Omental fat pad (tissue), 4 donors: ENCODE measurements around the gene SFTA2. TPM values are rescaled to one million over a fixed set of nuclear protein-coding genes. Genes with fewer than 3 reads are reported as not detected.
A peak's percentile ranks its signal among the peaks of the same experiment; 100 is the strongest.

ENCODE experiments used
- ATAC-seq: fragments of 150-250 bp; one replicate; pipeline ENCODE4 v1.9.1; 2016; ENCODE audit warnings: mild to moderate bottlenecking, moderate library complexity; ENCODE audit not compliant: low FRiP score
- DNase-seq: peaks from one replicate; pipeline ENCODE4 v3.0.0-alpha.2; 2019; ENCODE audit warnings: low spot score
- total RNA-seq, 4 donors: library from RNA; depleted of rRNA; stranded (reverse); fragments of >200 nt; gene quantifications; one replicate each; pipeline ENCODE4 v1.1.0, GENCODE V29; 2016
- TF ChIP-seq, protein P1 (sequence below), 3 donors: fragments of 450-650 bp; IDR thresholded peaks; one replicate each; pipeline ENCODE4 v1.5.1; 2016 to 2017; ENCODE audit warnings: antibody characterized with exemption in 3 of 3, mild to moderate bottlenecking in 3 of 3, moderate library complexity in 2 of 3

The SFTA2 gene
- total RNA-seq, 4 donors from 2014 or later = not detected

- DNase-seq (no peak), ATAC-seq (no peak)
- TF ChIP-seq, protein P1, sequence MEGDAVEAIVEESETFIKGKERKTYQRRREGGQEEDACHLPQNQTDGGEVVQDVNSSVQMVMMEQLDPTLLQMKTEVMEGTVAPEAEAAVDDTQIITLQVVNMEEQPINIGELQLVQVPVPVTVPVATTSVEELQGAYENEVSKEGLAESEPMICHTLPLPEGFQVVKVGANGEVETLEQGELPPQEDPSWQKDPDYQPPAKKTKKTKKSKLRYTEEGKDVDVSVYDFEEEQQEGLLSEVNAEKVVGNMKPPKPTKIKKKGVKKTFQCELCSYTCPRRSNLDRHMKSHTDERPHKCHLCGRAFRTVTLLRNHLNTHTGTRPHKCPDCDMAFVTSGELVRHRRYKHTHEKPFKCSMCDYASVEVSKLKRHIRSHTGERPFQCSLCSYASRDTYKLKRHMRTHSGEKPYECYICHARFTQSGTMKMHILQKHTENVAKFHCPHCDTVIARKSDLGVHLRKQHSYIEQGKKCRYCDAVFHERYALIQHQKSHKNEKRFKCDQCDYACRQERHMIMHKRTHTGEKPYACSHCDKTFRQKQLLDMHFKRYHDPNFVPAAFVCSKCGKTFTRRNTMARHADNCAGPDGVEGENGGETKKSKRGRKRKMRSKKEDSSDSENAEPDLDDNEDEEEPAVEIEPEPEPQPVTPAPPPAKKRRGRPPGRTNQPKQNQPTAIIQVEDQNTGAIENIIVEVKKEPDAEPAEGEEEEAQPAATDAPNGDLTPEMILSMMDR (IDR thresholded peaks at IDR 0.05) = no peak
Measured at GRCh38 chr6:30885481-30885998, 46.4 kb downstream of the SFTA2 start.

- TF ChIP-seq, protein P1 (IDR thresholded peaks at IDR 0.05) = no peak
- DNase-seq = no peak
- ATAC-seq = peak; percentile 56
Measured at GRCh38 chr6:30884521-30885480, 47.2 kb downstream of the SFTA2 start.

DNA sequence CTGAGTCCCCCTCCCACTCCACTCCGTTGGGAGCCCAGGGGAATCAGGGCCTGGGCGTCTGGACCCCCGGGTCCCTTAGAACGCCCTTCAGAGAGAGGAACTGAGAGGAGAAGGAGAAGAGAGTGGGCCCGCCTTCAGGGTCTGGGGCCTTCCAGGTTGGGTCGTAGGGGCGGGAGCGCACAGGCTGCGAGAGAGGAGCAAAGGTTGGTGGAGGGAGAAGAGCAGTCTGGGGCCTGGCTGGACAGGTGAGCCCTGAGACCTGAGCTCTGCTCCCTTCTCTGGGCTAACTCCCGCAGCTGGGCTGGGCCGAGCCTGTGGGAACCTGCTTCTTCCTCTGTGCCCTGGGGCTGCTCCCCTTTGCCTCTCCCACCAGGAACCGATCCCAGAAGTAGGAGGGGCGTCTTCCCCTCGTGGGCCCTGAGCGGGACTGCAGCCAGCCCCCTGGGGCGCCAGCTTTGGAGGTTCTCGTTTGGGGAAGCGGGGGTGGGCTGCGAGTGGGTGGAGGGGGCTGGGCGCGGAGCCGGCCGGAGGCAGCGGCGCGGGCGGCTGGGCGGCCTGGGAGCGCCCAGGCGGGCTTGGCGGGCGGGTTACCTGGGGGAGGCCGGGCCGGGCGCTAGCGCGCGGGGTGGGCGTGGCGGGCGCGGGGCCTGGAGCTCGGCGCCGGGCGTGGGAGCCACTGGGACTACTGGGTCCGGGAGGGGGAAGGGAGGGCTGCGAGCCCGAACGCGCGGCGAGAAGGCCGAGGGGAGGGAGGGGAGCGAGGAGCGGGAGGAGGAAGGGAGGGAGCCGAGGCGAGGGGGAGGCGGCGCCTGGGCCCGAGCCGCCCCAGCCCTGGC lies 48.1 kb downstream of the SFTA2 start, which contains the start of gene DDR1:
TSS of gene DDR1 (plus strand) at position 835 of the 836 bp plus-strand sequence. CDS start 4,211 bp downstream, outside the sequence.
- no peak for DNase-seq
- TF ChIP-seq, protein P1 (IDR thresholded peaks at IDR 0.05) = no peak
- peak; percentile 64 for ATAC-seq

DNA sequence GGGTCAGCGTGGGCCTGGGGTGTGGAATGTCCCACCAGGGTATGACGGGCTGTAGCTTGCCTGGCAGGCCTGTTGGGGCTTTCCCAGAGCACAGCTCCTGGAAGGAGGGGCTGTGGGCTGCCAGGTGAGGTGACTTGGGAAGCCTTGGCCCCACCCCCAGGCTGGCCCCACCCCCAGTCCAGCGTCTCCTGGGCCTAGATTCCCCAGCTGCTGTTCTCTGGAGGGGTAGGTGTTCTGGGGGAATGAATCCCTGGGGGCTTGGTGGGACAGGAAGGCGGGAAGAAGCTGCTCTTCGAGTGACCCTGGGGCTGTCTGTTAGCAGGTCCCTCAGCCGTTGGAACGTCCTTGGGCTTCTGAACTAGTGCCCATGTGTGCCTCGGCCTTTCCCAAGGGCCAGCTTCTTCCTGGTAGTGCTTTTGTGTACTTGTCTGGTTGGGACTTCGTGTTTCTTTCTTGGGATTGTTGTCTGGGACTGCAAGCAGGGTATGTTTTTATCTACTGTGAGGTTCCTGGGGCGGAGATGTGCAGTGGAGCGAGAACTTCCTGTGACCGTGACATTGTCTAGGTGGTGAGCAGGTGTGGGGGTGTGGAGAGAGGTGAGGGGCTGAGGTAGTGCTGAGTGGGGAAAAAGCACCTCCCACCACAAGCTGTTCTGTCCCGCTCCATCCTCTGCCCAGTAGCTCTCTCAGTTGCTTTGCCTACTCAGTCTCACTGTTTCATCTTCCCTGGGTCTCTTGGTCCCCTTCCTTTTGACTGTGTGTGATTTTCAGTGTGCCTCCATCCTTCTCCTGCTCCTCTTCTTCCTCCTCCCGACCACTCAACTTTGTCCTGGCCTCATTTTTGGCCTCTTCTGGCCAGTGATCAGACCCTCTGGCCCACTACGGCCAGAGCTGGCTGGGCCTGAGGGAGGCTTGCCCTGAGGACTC lies 48.9 kb downstream of the SFTA2 start:
- TF ChIP-seq, protein P1 (IDR thresholded peaks at IDR 0.05) = no peak
- ATAC-seq = no peak
- DNase-seq = no peak

GRCh38 chr6:30882204-30882758 lies 49.7 kb downstream of the SFTA2 start:
- DNase-seq (no peak), ATAC-seq (no peak)
- TF ChIP-seq, protein P1 (IDR thresholded peaks at IDR 0.05) = no peak
